Germinal center (tissue), 1 donor: Measurements from ENCODE around the gene LAMB1.
A peak's percentile ranks its signal among the peaks of the same experiment; 100 is the strongest.
"Not testable (repeated sequence)": the region's sequence is repeated elsewhere in the genome, so short reads cannot be mapped to it uniquely, and the experiment has no call there.

Experiments used
- DNase-seq: peaks from one replicate; pipeline ENCODE4 v3.0.0; 2012; ENCODE audit warnings: mixed read lengths, low spot score

The LAMB1 gene

GRCh38 chr7:108002726-108003598 is at the start of gene LAMB1:
Gene LAMB1, minus strand, starts transcription at chr7:108003161. Its CDS starts 276 bp downstream, at chr7:108002885.
- DNase-seq = peak; percentile 24

DNA sequence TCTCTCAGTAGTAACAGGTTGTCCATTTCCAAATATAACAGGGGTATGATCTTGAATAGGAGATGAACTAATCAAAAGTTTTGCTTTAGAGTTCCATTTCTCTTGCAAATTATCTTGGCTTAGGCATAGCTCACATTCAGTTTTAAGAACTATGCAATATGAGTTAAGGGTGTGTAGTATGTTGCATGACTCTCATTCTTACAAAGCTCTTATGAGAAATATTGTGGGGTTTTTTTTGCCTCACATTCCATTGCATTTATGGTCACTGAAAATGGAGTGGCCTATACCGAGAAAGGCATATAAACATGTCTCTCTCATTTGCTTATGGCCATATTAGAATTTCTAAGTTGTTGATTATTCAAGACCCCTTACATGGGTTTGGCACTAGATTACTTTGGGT is 48.5 kb upstream of the LAMB1 start:
- no peak for DNase-seq

- DNase-seq = no peak
Measured at GRCh38 chr7:108049962-108050361, 47.0 kb upstream of the LAMB1 start.

- no peak for DNase-seq
Measured at GRCh38 chr7:108048422-108048821, 45.5 kb upstream of the LAMB1 start.

DNA sequence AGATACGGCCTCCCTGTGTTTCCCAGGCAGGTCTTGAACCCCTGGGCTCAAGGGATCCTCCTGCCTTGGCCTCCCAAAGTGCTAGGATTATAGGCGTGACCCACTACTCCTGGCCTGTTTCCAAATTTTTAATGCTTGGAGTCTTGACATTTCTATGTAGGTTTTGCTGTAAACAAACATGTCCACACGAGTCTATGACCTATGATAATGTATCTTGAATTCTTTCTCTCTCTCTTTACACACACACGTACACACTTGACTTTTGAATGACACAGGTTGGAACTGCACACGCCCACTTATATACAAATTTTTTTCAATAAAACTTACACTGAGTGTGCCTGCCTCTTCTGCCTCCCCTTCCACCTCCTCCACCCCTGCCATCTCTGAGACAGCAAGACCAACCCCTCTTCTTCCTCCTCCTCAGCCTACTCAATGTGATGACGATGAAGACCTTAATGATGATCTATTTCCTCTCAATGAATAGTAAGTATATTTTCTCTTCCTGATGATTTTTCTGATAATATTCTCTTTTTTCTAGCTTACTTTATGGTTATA is 44.1 kb upstream of the LAMB1 start:
- no peak for DNase-seq

GRCh38 chr7:108045669-108046068 is 42.7 kb upstream of the LAMB1 start:
- no peak for DNase-seq

GRCh38 chr7:108045154-108045553 is 42.2 kb upstream of the LAMB1 start:
- no peak for DNase-seq

DNA sequence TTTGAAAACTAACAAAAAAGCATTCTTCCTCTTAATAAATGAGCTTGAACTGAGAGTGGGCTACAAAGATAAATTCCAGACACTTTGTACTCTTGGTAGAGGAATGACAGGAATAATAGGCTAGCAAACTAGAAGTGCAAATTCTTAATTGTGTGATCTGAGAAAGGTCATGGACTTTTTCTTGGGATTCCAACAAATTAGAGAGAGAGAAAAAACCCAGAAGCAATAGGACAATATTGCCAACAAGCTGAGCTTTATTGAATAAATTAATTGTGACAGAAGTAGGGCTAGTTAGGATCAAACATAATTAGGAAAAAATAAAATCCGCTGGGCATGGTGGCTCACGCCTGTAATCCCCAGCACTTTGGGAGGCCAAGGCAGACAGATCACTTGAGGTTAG is 41.4 kb upstream of the LAMB1 start:
- DNase-seq = no peak

GRCh38 chr7:108038986-108039385 is 36.0 kb upstream of the LAMB1 start:
- DNase-seq = no peak

GRCh38 chr7:108037741-108038140 is 34.8 kb upstream of the LAMB1 start:
- DNase-seq = no peak

DNA sequence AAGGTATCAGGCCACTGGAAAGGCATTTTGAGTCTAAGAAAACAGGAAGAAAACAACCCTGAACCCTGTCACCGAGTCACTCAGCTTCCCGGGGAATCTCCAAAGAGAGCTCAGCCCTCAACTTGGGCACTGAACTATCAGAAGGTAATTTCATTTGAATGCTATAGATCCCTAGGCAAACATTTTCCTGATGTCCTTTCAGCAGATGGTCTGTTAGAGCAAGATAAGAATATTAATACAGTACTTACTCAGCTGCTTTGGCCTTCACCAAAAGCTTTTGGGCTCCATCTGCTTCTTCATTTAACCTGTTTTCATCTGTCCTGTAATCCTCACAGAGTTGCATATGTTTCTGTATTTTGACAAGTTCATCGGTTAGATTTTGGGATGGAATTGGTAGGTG is 34.2 kb upstream of the LAMB1 start:
- no peak for DNase-seq

GRCh38 chr7:108034586-108034985 is 31.6 kb upstream of the LAMB1 start:
- no peak for DNase-seq

DNA sequence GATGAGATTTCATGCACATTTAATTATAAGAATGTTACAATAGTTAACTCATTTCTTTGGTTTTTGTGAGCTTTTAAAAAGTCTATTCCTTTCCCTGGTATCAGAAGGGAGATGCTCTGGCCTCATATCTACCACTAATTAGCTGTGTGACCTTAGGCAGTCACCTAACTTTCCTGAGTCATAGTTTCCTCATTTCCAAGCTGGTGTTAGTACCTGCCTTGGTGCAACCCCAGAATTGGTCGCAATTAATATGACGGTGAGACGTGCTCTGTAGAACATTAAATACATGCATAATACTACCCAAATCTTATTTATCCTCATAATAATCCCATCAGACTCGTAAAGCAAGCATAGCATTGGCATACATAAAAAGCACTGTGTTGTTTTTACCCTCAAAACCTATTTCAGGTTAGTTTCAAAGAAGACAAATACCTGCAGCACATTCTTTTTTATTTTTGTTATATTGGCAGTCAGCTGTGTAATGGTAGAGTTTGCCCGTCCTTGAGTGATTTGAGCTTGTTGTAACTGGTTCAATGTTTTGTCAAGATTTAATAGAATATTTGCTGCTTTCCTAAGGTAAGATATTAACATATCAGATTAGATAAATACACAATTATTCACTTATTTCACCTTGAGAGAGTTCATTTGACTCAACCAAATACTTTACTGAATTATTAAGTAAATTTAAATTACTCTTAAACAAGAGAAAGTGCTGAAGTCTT is 31.0 kb upstream of the LAMB1 start:
- DNase-seq = no peak

- DNase-seq = not testable (repeated sequence)
Measured at GRCh38 chr7:108033309-108033708, 30.3 kb upstream of the LAMB1 start.

GRCh38 chr7:108030516-108030915 is 27.6 kb upstream of the LAMB1 start:
- no peak for DNase-seq

DNA sequence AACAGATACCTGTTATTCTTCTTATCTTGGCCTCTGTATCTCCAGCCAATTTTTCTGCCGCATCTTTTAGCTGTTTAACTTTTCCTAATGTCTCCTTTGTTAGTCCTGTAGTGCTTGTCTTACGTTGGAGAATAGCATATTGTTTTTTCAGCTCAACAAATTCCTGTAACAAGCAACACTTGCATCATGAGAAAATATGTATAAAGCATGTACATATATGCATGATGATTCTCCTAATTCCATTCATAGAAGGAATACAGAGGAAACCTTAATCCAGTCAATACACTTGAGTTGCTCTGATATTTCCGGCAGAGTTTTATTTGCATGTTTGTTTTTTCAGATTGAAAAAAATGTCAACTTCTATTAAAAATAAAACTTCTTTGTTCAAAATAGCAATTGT is 26.1 kb upstream of the LAMB1 start:
- no peak for DNase-seq

- DNase-seq = no peak
Measured at GRCh38 chr7:108028111-108028510, 25.1 kb upstream of the LAMB1 start.

DNA sequence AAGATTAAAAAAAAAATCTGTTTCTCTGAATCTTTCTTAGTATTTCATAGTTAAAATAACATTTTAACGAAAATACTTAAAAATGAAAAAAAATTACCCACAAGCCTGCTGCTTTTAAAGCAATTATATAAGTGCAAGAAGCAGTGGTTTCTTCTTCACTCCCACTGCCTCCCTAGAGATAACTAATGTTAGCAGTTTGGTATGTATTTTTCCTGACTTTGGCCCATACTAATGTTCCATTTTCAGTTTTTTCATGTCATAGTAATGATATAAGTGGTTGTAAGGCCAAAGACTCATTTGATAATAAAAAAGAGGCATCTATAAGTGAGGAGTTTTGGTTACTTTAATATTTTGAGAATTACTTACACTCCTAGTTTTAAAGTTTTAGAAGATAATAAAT is 24.3 kb upstream of the LAMB1 start:
- no peak for DNase-seq

DNA sequence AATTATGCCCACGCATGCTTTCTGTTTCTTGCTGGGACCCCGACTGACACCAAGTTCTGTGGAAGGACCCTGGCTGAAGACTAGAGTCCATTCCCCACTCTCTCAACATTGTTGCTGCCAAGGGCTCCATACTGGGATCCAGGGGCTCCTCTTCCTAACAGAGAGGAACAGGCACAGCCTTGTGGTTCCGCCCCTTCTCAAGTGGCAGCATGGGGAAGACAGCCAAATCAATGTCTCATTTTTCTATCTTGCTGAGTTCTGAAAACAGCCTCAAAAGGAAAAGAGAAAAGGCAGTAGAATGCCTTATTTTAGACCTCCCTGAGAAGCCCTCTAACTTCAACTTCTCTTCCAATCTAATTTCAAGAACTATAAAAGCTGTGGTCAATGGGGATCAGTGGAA is 23.7 kb upstream of the LAMB1 start:
- DNase-seq = no peak

DNA sequence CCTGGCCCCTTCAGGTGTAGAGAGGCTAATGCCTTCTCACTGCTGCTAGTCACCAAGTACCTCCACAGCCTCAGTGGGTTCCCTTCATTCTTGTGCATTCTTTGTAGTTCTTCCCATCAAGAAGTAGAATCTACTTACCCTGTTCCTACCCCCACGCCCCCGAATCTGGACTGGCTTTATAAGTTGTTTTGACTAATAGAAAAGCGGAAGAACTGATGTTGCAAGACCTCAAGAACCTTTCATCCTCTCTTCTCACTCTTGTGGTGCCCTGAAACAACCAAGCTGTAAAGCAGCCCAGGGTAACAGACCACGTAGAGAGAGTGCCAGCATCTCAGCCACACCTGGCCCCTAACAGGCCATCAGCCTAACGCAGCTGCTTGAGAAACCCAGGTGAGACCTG is 23.2 kb upstream of the LAMB1 start:
- DNase-seq = no peak

- no peak for DNase-seq
Measured at GRCh38 chr7:108024538-108024937, 21.6 kb upstream of the LAMB1 start.

DNA sequence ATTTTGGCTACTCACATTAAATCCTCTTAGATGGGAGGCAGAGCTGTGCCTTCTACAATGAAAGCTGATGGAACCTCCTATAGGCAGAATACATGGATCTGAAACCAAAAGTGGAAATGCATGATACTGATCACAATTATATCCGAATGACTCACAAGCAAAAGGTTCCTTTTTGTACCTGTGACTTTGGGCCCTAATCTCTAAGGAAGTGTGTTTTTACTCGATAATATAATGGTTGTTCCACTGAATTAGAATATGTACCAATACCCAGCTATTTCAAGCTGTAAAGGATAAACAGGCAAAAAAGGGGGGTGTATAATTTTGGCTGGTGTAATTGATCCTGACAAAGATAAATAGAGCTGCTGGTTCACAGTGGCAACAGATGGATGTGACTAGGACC is 17.6 kb upstream of the LAMB1 start:
- no peak for DNase-seq

DNA sequence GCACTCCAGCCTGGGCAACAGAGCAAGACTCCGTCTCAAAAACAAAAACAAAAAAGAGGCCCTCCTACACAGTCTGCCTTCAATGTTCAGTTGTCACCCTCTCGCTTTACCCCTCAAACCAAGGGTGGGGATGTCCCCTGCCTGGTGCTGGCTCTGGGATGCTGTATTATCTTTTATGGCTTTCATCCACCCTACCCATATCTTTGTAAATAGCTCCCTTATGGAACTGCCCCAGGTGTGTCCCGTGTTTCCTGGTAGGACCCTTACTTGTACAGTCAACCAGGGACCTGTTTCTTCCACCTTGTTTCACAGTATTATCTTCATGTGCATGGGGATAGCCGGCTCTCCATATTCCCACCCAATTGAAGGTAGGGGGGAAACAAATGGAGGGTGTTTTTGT is 15.7 kb upstream of the LAMB1 start:
- DNase-seq = no peak
